ENCODE measurements around the gene FAM83F.

The FAM83F gene

GRCh38 chr22:39962071-39962470 is 32.7 kb upstream of the FAM83F start:
- H3K9me3 ChIP-seq (ENCODE audit: severe bottlenecking), result no peaks in the 10 kb centered on the region
- no peaks in the 10 kb centered on the region for H3K36me3 ChIP-seq
- no peak for DNase-seq
- TF ChIP-seq CTCF (IDR thresholded peaks at IDR 0.05; ENCODE audit: low read depth, low read length), result no peak
- no peak overlapping the region for H3K4me3 ChIP-seq (ENCODE audit: low read depth, low read length)
- H3K27me3 ChIP-seq (ENCODE audit: insufficient read depth, low read depth, severe bottlenecking), result no peaks in the 10 kb centered on the region
- no peak overlapping the region for H3K27ac ChIP-seq

DNA sequence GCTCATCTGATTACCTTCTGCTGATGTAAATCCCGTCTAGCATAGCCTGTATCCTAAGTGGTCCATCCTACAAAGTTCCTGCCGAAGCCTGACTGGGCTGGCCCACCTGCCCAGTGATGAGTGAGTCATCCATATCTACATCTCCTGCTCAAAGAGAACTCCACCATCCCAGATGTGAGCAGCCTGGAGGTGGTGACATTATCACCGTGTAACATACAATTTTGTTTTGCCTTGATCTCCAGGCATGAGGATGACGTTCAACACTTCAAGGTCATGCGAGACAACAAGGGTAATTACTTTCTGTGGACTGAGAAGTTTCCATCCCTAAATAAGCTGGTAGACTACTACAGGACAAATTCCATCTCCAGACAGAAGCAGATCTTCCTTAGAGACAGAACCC is 29.0 kb upstream of the FAM83F start:
- Histone ChIP-seq H3K36me3 (no peaks in the 10 kb centered on the region), H3K4me3 (ENCODE audit: low read depth, low read length) (no peak overlapping the region), H3K27me3 (ENCODE audit: insufficient read depth, low read depth, severe bottlenecking) (no peaks in the 10 kb centered on the region), H3K27ac (no peak overlapping the region), H3K9me3 (ENCODE audit: severe bottlenecking) (no peaks in the 10 kb centered on the region)
- no peak for DNase-seq
- TF ChIP-seq CTCF (IDR thresholded peaks at IDR 0.05; ENCODE audit: low read depth, low read length), result no peak

- Histone ChIP-seq H3K9me3 (ENCODE audit: severe bottlenecking) (no peaks in the 10 kb centered on the region), H3K36me3 (no peaks in the 10 kb centered on the region), H3K4me3 (ENCODE audit: low read depth, low read length) (no peak overlapping the region), H3K27me3 (ENCODE audit: insufficient read depth, low read depth, severe bottlenecking) (no peaks in the 10 kb centered on the region), H3K27ac (no peak overlapping the region)
- DNase-seq, result no peak
- TF ChIP-seq CTCF (IDR thresholded peaks at IDR 0.05; ENCODE audit: low read depth, low read length), result no peak
These were observed 28.3 kb upstream of the FAM83F start for GRCh38 chr22:39966470-39966869.

- Histone ChIP-seq H3K4me3 (ENCODE audit: low read depth, low read length) (no peak overlapping the region), H3K9me3 (ENCODE audit: severe bottlenecking) (no peaks in the 10 kb centered on the region), H3K27ac (no peak overlapping the region), H3K27me3 (ENCODE audit: insufficient read depth, low read depth, severe bottlenecking) (no peaks in the 10 kb centered on the region), H3K36me3 (no peaks in the 10 kb centered on the region)
- DNase-seq, result no peak
- TF ChIP-seq CTCF (IDR thresholded peaks at IDR 0.05; ENCODE audit: low read depth, low read length), result no peak
These were observed 27.5 kb upstream of the FAM83F start for GRCh38 chr22:39967103-39967829.

GRCh38 chr22:39967996-39968972 is 26.5 kb upstream of the FAM83F start:
- no peaks in the 10 kb centered on the region for H3K36me3 ChIP-seq
- DNase-seq, result no peak
- no peak overlapping the region for H3K4me3 ChIP-seq (ENCODE audit: low read depth, low read length)
- TF ChIP-seq CTCF (IDR thresholded peaks at IDR 0.05; ENCODE audit: low read depth, low read length), result no peak
- H3K27me3 ChIP-seq (ENCODE audit: insufficient read depth, low read depth, severe bottlenecking), result no peaks in the 10 kb centered on the region
- H3K27ac ChIP-seq, result no peak overlapping the region
- no peaks in the 10 kb centered on the region for H3K9me3 ChIP-seq (ENCODE audit: severe bottlenecking)
